ACC112 (cell line): ENCODE data around the gene TMEM239.

Experiments
- H2AFZ ChIP-seq: fragments of 200-600 bp; sonication (generic); one replicate; pipeline ENCODE4 v1.6.0; 2017; ENCODE audit warnings: antibody characterized with exemption, low read length; ENCODE audit not compliant: unreplicated experiment
- H3K27ac ChIP-seq: fragments of 200-600 bp; sonication (generic); 2 replicates; pipeline ENCODE4 v1.5.1; 2014; ENCODE audit warnings: low read depth, mild to moderate bottlenecking, antibody characterized with exemption, low read length, moderate library complexity
- H3K27me3 ChIP-seq: fragments of 200-600 bp; sonication (generic); 2 replicates; pipeline ENCODE4 v1.6.1; 2014; ENCODE audit warnings: mild to moderate bottlenecking, antibody characterized with exemption, low read length, moderate library complexity, mixed read lengths; ENCODE audit not compliant: insufficient read depth
- H3K36me3 ChIP-seq: fragments of 200-600 bp; sonication (generic); 2 replicates; pipeline ENCODE4 v1.6.1; 2016; ENCODE audit warnings: mild to moderate bottlenecking, antibody characterized with exemption, low read length, moderate library complexity, mixed read lengths; ENCODE audit not compliant: insufficient read depth
- H3K4me1 ChIP-seq: fragments of 200-600 bp; sonication (generic); one replicate; pipeline ENCODE4 v1.6.1; 2016; ENCODE audit warnings: low read length, mixed read lengths; ENCODE audit not compliant: insufficient read depth, unreplicated experiment, control insufficient read depth
- H3K4me3 ChIP-seq: fragments of 200-600 bp; sonication (generic); 2 replicates; pipeline ENCODE4 v1.5.1; 2014; ENCODE audit warnings: mild to moderate bottlenecking, low read depth, low read length
- H3K79me2 ChIP-seq: fragments of 200-600 bp; sonication (generic); one replicate; pipeline ENCODE4 v1.6.0; 2016; ENCODE audit warnings: low read length; ENCODE audit not compliant: control insufficient read depth, unreplicated experiment, insufficient read depth

TMEM239 gene

GRCh38 chr20:2849529-2849928 lies 33.4 kb downstream of the TMEM239 start:
- Histone ChIP-seq H3K27me3 (no peaks in the 10 kb centered on the region), H3K79me2 (peaks cover 5% of the 10 kb centered on the region), H3K4me3 (no peak overlapping the region), H3K27ac (no peak overlapping the region), H3K4me1 (peaks cover 7% of the 10 kb centered on the region), H3K36me3 (peaks cover 3% of the 10 kb centered on the region; the same call in 1 of the 2 replicates), H2AFZ (no peak overlapping the region)

- peaks cover 7% of the 10 kb centered on the region for H3K4me1 ChIP-seq
Measured at GRCh38 chr20:2851086-2851485, 34.9 kb downstream of the TMEM239 start.

GRCh38 chr20:2858591-2858990 lies 42.4 kb downstream of the TMEM239 start:
- Histone ChIP-seq H3K4me1 (peaks cover 9% of the 10 kb centered on the region), H3K36me3 (no peaks in the 10 kb centered on the region; the same call in 1 of the 2 replicates), H3K27ac (no peak overlapping the region), H3K27me3 (no peaks in the 10 kb centered on the region), H3K4me3 (no peak overlapping the region), H3K79me2 (peaks cover 3% of the 10 kb centered on the region), H2AFZ (no peak overlapping the region)

More at GRCh38 chr20:2851086-2851485, 34.9 kb downstream of the TMEM239 start:
- no peak overlapping the region for H2AFZ ChIP-seq
- H3K4me3 ChIP-seq, result no peak overlapping the region
- H3K36me3 ChIP-seq, result peaks cover 3% of the 10 kb centered on the region; the same call in 1 of the 2 replicates
- H3K79me2 ChIP-seq, result peaks cover 8% of the 10 kb centered on the region
- no peak overlapping the region for H3K27ac ChIP-seq
- no peaks in the 10 kb centered on the region for H3K27me3 ChIP-seq

- no peaks in the 10 kb centered on the region; the same call in 1 of the 2 replicates for H3K36me3 ChIP-seq
- H3K4me3 ChIP-seq, result no peak overlapping the region
- H3K4me1 ChIP-seq, result peaks cover 9% of the 10 kb centered on the region
- no peak overlapping the region for H3K27ac ChIP-seq
- H2AFZ ChIP-seq, result no peak overlapping the region
- no peaks in the 10 kb centered on the region for H3K27me3 ChIP-seq
- H3K79me2 ChIP-seq, result peaks cover 3% of the 10 kb centered on the region
Measured at GRCh38 chr20:2859330-2860121, 43.4 kb downstream of the TMEM239 start.

- H3K36me3 ChIP-seq, result peaks cover 4% of the 10 kb centered on the region; the same call in 1 of the 2 replicates
- H3K79me2 ChIP-seq, result no peaks in the 10 kb centered on the region
- H3K4me3 ChIP-seq, result no peak overlapping the region
- H3K27me3 ChIP-seq, result no peaks in the 10 kb centered on the region
- H3K27ac ChIP-seq, result no peak overlapping the region
- H3K4me1 ChIP-seq, result peaks cover 22% of the 10 kb centered on the region
- H2AFZ ChIP-seq, result no peak overlapping the region
Measured at GRCh38 chr20:2864626-2865025, 48.5 kb downstream of the TMEM239 start.

GRCh38 chr20:2865101-2865500 lies 48.9 kb downstream of the TMEM239 start:
- H3K79me2 ChIP-seq, result no peaks in the 10 kb centered on the region
- no peak overlapping the region for H3K27ac ChIP-seq
- H3K4me3 ChIP-seq, result no peak overlapping the region
- H3K36me3 ChIP-seq, result peaks cover 4% of the 10 kb centered on the region; the same call in 1 of the 2 replicates
- peaks cover 20% of the 10 kb centered on the region for H3K4me1 ChIP-seq
- H2AFZ ChIP-seq, result no peak overlapping the region
- no peaks in the 10 kb centered on the region for H3K27me3 ChIP-seq

- Histone ChIP-seq H2AFZ (no peak overlapping the region), H3K27ac (no peak overlapping the region), H3K4me3 (no peak overlapping the region), H3K27me3 (no peaks in the 10 kb centered on the region), H3K4me1 (peaks cover 25% of the 10 kb centered on the region), H3K79me2 (no peaks in the 10 kb centered on the region), H3K36me3 (peaks cover 4% of the 10 kb centered on the region; the same call in 1 of the 2 replicates)
Measured at GRCh38 chr20:2865630-2866029, 49.5 kb downstream of the TMEM239 start.

- Histone ChIP-seq H3K27me3 (no peaks in the 10 kb centered on the region), H3K4me3 (no peak overlapping the region), H2AFZ (no peak overlapping the region), H3K36me3 (peaks cover 4% of the 10 kb centered on the region; the same call in 1 of the 2 replicates), H3K4me1 (peaks cover 30% of the 10 kb centered on the region), H3K79me2 (no peaks in the 10 kb centered on the region), H3K27ac (no peak overlapping the region)
Measured at GRCh38 chr20:2866236-2866635, 50.1 kb downstream of the TMEM239 start.

- Histone ChIP-seq H3K27me3 (no peaks in the 10 kb centered on the region), H3K4me3 (no peak overlapping the region), H3K27ac (no peak overlapping the region), H3K4me1 (peaks cover 36% of the 10 kb centered on the region), H3K79me2 (no peaks in the 10 kb centered on the region), H2AFZ (no peak overlapping the region), H3K36me3 (peaks cover 4% of the 10 kb centered on the region; the same call in 1 of the 2 replicates)
Measured at GRCh38 chr20:2867081-2867864, 51.1 kb downstream of the TMEM239 start.
